Upper lobe of right lung (tissue), 1 donor: ENCODE measurements around the gene BYSL. TPM values are rescaled to one million over a fixed set of nuclear protein-coding genes. Genes with fewer than 3 reads are reported as not detected.

ENCODE experiments used
- ATAC-seq: fragments of 200-7000 bp; cut with Tn5 transposase; one replicate; pipeline ENCODE4 v1.9.1; 2020; ENCODE audit warnings: mild to moderate bottlenecking, moderate library complexity
- DNase-seq: peaks from one replicate; pipeline ENCODE4 v3.0.0-alpha.2; 2020
- H3K27ac ChIP-seq: fragments of 200-600 bp; one replicate; pipeline ENCODE4 v1.8.0; 2022
- H3K27me3 ChIP-seq: fragments of 200-600 bp; one replicate; pipeline ENCODE4 v1.8.0; 2022; ENCODE audit warnings: mild to moderate bottlenecking
- H3K36me3 ChIP-seq: fragments of 200-600 bp; one replicate; pipeline ENCODE4 v1.8.0; 2022
- H3K4me1 ChIP-seq: fragments of 200-600 bp; one replicate; pipeline ENCODE4 v1.8.0; 2022
- H3K4me3 ChIP-seq: fragments of 200-600 bp; one replicate; pipeline ENCODE4 v1.8.0; 2022; ENCODE audit warnings: mild to moderate bottlenecking
- H3K9me3 ChIP-seq: fragments of 200-600 bp; one replicate; pipeline ENCODE4 v1.8.0; 2022
- CTCF ChIP-seq: fragments of 200-600 bp; IDR thresholded peaks from one replicate; pipeline ENCODE4 v1.8.0; 2022; ENCODE audit warnings: antibody characterized with exemption
- intact Hi-C: fragments of 100-400 bp; cut with DNase I; formaldehyde crosslinking; loops from one replicate; pipeline ENCODE4 v1.11.0; 2022
- total RNA-seq: library from RNA; stranded (reverse); fragmentation: NEBNext Ultra II Directional; extraction: Animal tissue kit (Norgen Biotek cat#: 25700); gene quantifications from one replicate; pipeline ENCODE4 v1.2.1, GENCODE V29; 2021
- donor health status: DM: no; HTN: yes; CAD: no; lungs with severe emphysema.

The BYSL gene
- total RNA-seq, 1 donor from 2014 or later: 11.6 TPM

GRCh38 chr6:41878246-41878645 lies 43.1 kb upstream of the BYSL start:
- Histone ChIP-seq H3K4me1 (no peaks in the 10 kb centered on the region), H3K4me3 (no peak overlapping the region), H3K9me3 (no peaks in the 10 kb centered on the region), H3K36me3 (no peaks in the 10 kb centered on the region), H3K27ac (no peak overlapping the region), H3K27me3 (no peaks in the 10 kb centered on the region)
- TF ChIP-seq CTCF: no peak
- DNase-seq (no peak), ATAC-seq (no peak)
- intact Hi-C loops: no loop called here

- no peaks in the 10 kb centered on the region for H3K27me3 ChIP-seq
- H3K4me3 ChIP-seq: no peak overlapping the region
- no peaks in the 10 kb centered on the region for H3K36me3 ChIP-seq
- no peaks in the 10 kb centered on the region for H3K4me1 ChIP-seq
- TF ChIP-seq CTCF: no peak
- ATAC-seq (no peak), DNase-seq (no peak)
- H3K9me3 ChIP-seq: no peaks in the 10 kb centered on the region
- intact Hi-C loops: no loop called here
- H3K27ac ChIP-seq: no peak overlapping the region
These were observed 42.3 kb upstream of the BYSL start for GRCh38 chr6:41878961-41879405.

GRCh38 chr6:41881506-41881905 lies 39.8 kb upstream of the BYSL start:
- Histone ChIP-seq H3K27ac (no peak overlapping the region), H3K9me3 (no peaks in the 10 kb centered on the region), H3K4me1 (no peaks in the 10 kb centered on the region), H3K4me3 (no peak overlapping the region), H3K36me3 (no peaks in the 10 kb centered on the region), H3K27me3 (no peaks in the 10 kb centered on the region)
- no peak for DNase-seq
- no peak for TF ChIP-seq CTCF
- intact Hi-C loops: no loop called here
- ATAC-seq: no peak

- intact Hi-C loops: no loop called here
- H3K36me3 ChIP-seq: no peaks in the 10 kb centered on the region
- ATAC-seq: peak; percentile 78
- TF ChIP-seq CTCF: no peak
- H3K27ac ChIP-seq: no peak overlapping the region
- H3K27me3 ChIP-seq: no peaks in the 10 kb centered on the region
- no peaks in the 10 kb centered on the region for H3K4me1 ChIP-seq
- DNase-seq: no peak
- no peak overlapping the region for H3K4me3 ChIP-seq
- H3K9me3 ChIP-seq: no peaks in the 10 kb centered on the region
These were observed 36.3 kb upstream of the BYSL start for GRCh38 chr6:41884957-41885356.

- Histone ChIP-seq H3K4me1 (no peaks in the 10 kb centered on the region), H3K27ac (no peak overlapping the region), H3K36me3 (no peaks in the 10 kb centered on the region), H3K4me3 (no peak overlapping the region), H3K27me3 (no peaks in the 10 kb centered on the region), H3K9me3 (no peaks in the 10 kb centered on the region)
- ATAC-seq (no peak), DNase-seq (no peak)
- TF ChIP-seq CTCF: no peak
- intact Hi-C loops: no loop called here
These were observed 35.4 kb upstream of the BYSL start for GRCh38 chr6:41885930-41886329.

GRCh38 chr6:41887331-41887751 lies 34.0 kb upstream of the BYSL start:
- H3K27ac ChIP-seq: no peak overlapping the region
- ATAC-seq (no peak), DNase-seq (no peak)
- intact Hi-C loops: no loop called here
- no peaks in the 10 kb centered on the region for H3K27me3 ChIP-seq
- H3K4me1 ChIP-seq: no peaks in the 10 kb centered on the region
- no peaks in the 10 kb centered on the region for H3K9me3 ChIP-seq
- TF ChIP-seq CTCF: no peak
- H3K4me3 ChIP-seq: no peak overlapping the region
- H3K36me3 ChIP-seq: no peaks in the 10 kb centered on the region
